GM21737 (cell line): Measurements from ENCODE around the gene DIAPH1.
A peak's percentile ranks its signal among the peaks of the same experiment; 100 is the strongest.

Experiments
- ATAC-seq: cut with Tn5 transposase; IDR thresholded peaks from one replicate; pipeline ENCODE4 v1.9.1; 2021; ENCODE audit warnings: mild to moderate bottlenecking, moderate library complexity; ENCODE audit not compliant: unreplicated experiment

The DIAPH1 gene

DNA sequence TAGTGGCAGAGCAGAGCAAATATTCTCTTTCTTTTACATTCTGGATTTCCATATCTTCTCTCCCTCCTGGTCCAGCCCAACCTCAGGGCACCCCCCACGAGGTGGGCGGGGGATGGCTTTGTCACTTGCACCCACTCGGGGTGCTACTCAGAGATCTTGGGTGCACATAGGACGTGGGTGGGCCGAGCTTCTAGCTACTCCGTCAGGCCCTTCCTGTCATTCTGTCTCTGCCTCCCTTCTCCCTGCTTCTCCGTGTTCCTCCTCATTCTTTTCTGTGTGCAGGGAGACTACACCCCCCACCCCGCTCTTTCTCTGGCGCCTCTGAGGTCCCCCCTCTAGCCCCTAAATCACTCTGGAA, 110.4 kb downstream of the DIAPH1 start:
- ATAC-seq, result no peak

DNA sequence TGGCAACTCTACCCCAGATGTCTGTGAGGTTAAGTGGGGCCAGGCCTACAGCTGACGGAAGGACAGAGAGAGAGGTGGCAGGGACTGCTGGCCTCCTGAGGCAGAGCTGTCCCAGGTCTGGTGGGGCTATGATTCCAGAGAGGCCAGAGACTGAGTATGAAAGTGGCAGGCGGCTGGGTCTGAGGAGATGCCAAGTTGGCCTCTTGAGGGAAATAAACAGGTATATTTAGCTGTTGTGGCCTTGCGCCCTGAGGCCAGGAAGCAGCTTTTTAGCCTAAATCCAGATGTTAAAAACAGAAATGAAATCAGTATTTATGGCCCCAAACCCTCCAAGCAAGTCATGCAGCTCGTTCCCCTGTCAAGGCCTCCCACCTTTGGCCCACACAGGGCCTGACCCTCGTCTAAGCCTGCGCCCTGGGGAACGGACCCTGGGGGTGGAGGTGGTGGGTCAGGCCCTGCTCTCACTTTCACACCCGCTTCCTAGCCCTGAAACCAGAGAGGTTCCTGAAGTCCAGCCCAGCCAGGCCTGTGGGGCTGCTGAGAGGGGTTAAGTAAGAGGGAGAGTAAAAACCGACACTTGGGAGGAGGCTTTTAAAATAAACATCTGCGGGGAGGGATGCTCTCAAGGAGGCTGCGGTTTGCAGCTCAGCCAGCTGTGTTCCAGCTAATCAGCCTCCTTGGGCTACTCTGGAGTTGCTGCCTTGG, 111.3 kb downstream of the DIAPH1 start:
- peak; percentile 38 for ATAC-seq

- no peak for ATAC-seq
Measured at GRCh38 chr5:141506381-141507155, 112.2 kb downstream of the DIAPH1 start.

DNA sequence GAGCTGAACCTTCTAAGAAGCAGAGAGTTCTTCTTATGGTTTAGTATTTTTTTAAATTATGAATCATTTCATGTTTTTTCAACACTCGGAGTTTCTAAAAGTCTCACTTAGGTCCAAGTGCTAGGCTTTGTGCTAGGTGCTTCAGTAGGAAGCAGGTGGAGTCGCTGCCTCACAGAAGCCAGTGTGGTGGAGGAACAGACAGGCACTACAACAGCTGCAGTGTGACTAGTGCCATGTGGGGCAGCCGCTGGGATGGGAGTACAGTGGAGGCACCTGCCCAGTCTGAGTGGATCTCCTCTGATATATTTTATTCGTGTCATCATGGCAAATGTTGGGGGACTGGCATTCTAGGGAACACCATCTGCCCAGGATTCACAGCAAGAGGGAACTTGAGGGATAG, 114.6 kb downstream of the DIAPH1 start:
- no peak for ATAC-seq

- ATAC-seq, result no peak
Measured at GRCh38 chr5:141503681-141504080, 115.1 kb downstream of the DIAPH1 start.

DNA sequence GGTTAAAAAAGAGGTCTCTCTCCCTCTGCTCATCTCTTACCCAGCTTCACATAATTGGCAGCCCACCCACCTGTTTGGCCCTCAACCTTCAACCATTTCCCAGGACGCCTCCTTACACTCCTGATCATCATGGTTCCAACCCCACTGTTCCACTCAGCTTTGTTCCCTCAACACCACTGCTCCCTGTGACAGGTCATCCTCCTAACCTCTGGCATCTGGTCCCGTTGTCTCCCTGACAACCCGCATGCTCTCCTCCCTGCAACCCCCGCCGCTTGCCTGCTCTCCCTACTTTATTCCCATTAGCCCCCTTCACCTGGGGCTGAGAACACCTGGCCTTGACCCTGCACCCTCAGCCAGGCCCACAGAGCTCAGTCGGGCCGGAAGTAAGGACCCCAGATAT, 117.0 kb downstream of the DIAPH1 start:
- ATAC-seq, result no peak

GRCh38 chr5:141496038-141496437, 122.8 kb downstream of the DIAPH1 start:
- ATAC-seq, result no peak

DNA sequence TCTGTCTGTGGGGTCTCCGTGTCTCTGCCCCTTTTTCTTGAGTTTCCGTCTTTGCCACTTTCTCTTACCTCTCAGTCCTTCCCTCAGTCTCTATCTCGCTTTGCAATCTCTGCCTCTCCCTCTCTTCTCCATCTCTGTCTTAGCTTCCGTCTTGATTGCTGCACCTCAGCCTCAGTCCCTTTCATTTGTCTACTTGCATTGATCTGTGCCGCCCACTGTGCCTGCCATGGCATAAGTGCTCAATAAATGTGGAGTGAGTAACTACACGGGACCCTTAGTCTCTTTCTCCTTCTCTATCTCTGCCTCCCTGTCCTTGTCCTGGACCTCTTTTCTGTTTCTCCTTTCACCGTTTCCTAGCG, 123.4 kb downstream of the DIAPH1 start:
- no peak for ATAC-seq

- no peak for ATAC-seq
Measured at GRCh38 chr5:141494761-141495452, 123.9 kb downstream of the DIAPH1 start.

DNA sequence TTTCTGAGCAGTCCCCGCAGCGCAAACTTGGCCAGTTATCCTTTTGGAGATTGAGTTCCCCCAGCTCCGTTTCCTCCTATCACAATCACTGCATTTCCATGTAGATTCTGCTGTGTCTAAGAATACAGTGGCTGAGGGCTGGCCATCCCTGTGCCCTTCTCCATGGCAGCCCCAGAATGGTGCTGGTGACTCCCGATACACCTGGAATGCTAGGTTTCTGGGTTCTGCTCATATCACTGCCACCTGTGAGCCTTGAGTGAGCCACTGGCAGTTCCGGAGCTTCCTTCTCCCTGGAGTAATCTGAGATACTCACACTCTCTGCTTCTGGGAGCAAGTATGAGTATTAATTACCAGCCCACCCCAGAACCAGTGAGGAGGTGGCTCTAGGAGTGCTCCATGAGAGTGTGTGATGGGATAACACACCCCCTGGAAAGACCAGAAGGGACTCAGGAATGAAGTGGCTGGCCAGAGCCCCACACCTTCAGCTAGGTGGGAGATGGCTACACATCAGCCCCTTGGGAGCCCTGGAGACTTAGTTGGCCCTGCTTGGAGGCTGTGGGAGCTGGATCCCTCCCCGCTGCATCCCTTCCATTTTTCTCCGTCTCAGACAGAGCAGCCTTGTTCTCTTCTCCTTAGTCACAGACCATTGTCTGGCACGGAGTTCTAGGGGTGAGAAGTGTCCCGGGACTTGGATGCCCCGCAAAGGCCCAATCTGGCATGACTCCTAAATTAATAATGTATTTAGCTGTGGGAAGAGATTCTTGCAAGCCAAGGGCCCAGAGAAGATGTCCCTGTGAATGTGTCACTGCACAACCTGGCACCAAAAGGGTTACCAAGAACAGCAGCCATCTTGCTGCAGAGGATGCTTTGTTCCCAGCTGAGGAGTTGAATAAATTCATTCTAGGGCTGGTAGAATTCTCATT, 125.0 kb downstream of the DIAPH1 start:
- ATAC-seq, result no peak

- no peak for ATAC-seq
Measured at GRCh38 chr5:141492168-141492885, 126.5 kb downstream of the DIAPH1 start.

DNA sequence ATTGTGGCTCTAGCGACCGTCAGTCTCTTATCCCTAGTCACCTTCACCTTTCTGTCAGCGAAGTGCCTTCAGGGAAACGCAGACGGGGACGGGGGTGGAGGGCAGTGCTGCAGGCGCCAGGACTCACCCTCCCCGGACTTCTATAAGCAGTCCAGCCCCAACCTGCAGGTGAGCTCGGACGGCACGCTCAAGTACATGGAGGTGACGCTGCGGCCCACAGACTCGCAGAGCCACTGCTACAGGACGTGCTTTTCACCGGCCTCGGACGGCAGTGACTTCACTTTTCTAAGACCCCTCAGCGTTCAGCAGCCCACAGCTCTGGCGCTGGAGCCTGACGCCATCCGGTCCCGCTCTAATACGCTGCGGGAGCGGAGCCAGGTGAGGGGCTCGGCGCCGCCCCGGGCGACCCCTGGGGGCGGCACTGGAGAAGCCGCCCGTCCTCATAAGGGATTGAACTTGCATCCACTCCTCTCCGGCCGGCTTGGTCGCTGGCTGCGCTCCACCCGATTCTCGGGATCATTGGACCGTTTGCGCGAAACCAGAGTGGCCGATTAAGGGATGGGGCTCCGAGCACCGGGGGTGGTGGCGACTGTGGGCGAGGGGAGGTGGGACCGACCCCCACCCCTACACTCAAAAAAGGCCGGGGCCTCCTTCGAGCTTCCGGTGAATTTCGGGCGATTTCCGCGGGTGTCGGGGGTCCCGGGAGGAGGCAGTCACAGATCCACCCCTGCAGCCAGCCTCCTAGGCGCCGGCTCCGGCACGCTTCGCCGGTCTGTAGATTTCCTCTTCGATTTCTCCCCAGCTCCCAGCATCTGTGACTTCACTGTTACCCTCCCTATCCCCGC, 127.3 kb downstream of the DIAPH1 start:
- no peak for ATAC-seq

GRCh38 chr5:141490771-141491170, 128.0 kb downstream of the DIAPH1 start:
- no peak for ATAC-seq

- no peak for ATAC-seq
Measured at GRCh38 chr5:141490271-141490670, 128.5 kb downstream of the DIAPH1 start.

DNA sequence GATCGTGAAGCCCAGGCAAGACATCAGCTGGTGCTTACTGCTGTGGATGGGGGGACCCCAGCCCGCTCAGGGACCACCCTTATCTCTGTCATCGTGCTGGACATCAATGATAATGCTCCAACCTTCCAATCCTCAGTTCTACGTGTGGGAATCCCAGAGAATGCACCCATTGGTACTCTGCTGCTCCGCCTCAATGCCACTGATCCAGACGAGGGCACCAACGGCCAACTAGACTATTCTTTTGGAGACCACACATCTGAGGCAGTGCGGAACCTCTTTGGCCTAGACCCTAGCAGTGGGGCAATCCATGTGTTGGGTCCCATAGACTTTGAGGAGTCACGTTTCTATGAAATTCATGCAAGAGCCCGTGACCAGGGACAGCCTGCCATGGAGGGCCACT, 129.0 kb downstream of the DIAPH1 start:
- no peak for ATAC-seq

- ATAC-seq, result no peak
Measured at GRCh38 chr5:141488591-141489561, 129.9 kb downstream of the DIAPH1 start, which contains the start of gene PCDHGC5. Gene PCDHGC5 (plus strand): TSS chr5:141489081. CDS start chr5:141489241, 160 bp downstream.

GRCh38 chr5:141487131-141487530, 131.7 kb downstream of the DIAPH1 start:
- ATAC-seq, result no peak

DNA sequence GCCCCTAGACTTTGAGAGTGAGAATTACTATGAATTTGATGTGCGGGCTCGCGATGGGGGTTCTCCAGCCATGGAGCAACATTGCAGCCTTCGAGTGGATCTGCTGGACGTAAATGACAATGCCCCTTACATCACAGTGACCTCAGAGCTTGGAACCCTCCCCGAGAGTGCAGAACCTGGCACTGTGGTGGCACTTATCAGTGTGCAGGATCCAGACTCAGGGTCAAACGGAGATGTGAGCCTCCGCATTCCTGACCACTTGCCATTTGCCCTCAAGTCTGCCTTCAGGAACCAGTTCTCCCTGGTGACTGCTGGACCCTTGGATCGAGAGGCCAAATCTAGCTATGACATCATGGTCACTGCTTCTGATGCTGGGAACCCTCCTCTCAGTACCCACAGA, 132.7 kb downstream of the DIAPH1 start:
- ATAC-seq, result no peak
